GM18517 (cell line): ENCODE measurements around the gene ARID1A.
A peak's percentile ranks its signal among the peaks of the same experiment; 100 is the strongest.

Experiments used
- ATAC-seq: cut with Tn5 transposase; IDR thresholded peaks from one replicate; pipeline ENCODE4 v1.9.1; 2021; ENCODE audit warnings: mild to moderate bottlenecking, moderate library complexity; ENCODE audit not compliant: unreplicated experiment

ARID1A gene

DNA sequence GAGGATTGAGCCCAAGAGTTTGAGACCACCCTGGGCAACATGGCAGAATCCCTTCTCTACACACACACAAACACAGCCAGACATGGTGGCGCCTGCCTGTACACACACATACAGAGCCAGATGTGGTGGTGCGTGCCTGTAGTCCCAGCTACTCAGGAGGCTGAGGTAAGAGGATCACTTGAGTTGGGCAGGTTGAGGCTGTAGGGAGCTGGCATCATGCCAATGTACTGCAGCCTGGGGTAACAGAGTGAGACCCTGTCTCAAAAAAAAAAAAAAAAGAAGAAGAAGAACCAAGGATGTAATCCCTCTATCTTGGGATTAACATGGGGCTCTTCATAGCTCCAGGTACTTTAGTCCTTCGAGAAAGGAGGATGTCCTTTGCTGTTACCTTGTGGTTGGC, 62.5 kb downstream of the ARID1A start:
- no peak for ATAC-seq

DNA sequence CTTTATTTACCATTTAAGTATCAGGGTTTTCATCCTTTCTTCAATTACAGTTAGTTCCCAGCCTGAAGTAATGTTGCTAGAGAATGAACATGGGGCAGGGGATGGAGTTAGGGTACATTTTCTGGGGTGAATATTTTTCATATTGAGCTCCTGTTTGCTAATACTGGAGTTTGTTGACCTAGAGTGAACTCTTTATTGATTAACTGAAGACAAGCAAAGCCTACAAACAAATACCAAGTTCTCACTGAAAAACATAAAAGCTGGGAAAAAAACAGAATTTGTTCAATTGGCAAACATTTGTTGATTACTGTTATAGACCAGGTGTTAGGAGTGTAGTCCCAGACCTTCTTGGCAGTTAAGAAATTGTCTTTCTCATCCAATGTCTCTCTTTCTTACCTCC, 63.7 kb downstream of the ARID1A start:
- ATAC-seq: no peak

DNA sequence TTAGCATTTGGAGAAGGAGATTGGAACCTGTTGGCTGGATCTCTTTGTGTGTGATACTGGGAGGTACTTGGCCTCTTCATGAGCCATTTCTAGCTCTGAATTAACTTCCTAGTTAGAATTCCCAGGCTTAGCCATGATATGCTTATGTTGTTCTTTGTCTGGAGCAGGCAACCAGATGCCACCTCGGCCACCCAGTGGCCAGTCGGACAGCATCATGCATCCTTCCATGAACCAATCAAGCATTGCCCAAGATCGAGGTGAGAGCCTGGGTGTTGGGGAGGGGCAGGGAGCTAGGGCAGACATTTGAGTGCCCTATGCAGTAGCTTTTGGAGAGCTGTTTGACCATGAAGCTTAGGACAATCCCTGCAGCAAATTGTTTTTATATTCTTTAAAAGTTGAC, 65.4 kb downstream of the ARID1A start:
- ATAC-seq: no peak

DNA sequence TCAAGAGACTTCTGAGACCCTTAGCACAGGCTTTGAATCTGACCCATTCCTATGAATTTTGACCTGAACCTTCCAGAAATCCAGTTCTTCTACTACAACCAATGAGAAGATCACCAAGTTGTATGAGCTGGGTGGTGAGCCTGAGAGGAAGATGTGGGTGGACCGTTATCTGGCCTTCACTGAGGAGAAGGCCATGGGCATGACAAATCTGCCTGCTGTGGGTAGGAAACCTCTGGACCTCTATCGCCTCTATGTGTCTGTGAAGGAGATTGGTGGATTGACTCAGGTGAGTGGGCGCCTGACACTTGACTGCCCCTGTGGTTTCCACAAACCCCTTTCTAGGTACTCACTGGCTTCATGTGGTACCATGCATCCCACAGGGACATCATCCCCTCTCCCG, 71.9 kb downstream of the ARID1A start:
- ATAC-seq: no peak

DNA sequence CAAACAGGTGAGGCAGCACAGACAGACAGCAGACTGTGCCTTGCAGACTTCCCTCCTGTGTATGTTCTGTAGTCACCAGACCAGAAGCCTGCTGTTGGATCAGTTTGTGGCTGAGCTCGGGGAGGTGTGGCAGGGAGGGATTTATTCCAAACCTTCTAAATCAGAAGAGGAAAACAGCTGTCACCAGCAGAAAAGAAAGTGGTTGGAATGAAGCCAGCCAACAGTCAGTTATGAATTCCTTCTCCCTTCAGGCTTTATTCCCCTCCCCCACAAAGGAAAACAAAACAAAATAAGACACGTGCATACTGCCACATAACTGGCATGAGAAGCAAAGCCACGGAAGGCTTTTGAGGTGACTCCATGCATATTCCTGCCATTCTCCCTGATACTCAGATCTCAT, 72.9 kb downstream of the ARID1A start:
- ATAC-seq: no peak

DNA sequence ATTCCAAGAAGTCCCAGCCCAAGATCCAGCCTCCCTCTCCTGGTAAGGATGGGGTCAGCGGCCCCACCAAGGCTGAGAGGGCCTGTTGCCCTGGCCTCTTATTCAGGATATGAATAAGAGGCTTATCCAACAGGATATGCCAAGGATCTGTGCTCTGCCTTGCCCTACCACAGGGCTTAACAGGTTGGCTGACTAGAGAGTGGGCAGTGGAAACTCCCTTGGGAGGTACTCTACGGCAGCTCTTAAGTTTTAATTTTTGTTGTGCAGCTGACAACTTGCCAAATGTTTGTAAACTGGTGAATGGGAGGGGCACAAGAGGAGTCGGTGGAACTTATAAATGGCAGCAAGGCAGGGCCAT, 75.4 kb downstream of the ARID1A start:
- no peak for ATAC-seq

DNA sequence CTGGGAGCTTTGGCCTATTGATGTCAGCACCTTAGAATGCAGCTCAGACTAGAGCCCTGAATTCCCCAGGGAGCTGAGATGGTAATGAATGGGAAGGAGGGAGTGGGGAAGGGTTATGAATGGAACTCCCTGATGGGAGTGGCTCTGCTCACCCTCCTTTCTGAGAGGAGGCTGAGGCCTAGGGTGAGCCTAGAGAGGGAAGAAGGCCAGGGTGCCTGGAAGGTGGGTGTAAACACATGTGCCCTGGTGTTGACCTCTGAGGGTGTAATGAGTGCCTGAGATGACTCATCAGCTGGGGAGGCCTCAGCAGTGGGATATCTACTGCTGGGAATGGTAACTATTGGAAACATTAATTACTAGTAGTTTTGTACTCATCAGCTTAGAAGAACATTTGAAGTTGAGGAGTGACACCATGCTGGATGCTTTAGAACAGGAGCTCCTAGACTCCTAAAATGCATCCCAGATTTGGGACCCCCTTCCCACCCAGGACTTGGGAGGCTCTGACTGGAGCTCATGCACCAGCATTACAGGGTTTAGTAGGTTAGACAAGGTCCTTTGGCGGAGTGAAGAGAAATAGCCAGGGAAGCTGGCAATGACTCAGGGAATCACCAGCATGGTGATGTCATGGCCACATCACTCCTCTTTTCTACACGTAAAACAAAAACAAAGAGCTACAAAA, 76.0 kb downstream of the ARID1A start:
- no peak for ATAC-seq

DNA sequence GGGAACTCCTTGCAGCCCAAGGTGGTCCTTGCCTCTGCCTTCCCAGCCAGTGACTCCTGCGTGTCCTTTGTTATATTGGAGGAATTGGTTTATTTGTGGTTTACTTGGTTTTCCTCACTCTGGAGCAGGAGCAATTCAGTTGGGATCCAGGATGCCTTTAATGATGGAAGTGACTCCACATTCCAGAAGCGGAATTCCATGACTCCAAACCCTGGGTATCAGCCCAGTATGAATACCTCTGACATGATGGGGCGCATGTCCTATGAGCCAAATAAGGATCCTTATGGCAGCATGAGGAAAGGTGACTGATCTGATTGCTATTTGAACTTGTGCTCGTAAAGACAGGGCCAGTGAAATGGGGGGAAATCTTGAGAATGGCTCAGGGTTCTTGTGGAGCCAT, 76.9 kb downstream of the ARID1A start:
- ATAC-seq: no peak

DNA sequence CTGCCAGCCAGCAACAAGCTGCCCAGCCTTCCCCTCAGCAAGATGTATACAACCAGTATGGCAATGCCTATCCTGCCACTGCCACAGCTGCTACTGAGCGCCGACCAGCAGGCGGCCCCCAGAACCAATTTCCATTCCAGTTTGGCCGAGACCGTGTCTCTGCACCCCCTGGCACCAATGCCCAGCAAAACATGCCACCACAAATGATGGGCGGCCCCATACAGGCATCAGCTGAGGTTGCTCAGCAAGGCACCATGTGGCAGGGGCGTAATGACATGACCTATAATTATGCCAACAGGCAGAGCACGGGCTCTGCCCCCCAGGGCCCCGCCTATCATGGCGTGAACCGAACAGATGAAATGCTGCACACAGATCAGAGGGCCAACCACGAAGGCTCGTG, 78.6 kb downstream of the ARID1A start:
- ATAC-seq: no peak

DNA sequence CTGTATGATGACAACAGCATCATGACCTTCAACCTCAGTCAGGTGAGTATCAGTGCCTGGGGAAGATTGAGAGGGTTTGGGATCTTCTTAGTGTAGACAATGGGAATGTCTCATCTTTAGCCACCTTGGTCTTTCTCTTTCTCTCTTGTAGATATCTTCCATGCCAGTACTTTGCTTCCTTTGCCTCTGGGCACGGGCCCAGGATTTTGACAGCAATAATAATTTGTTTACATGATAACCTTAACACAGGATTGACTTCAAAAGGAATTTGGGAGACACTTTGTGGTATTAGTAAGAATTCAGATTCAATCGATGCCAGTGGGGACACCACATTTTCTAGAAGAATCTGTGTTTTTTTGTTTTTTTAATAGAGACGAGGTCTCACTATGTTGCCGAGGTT, 79.9 kb downstream of the ARID1A start:
- no peak for ATAC-seq

DNA sequence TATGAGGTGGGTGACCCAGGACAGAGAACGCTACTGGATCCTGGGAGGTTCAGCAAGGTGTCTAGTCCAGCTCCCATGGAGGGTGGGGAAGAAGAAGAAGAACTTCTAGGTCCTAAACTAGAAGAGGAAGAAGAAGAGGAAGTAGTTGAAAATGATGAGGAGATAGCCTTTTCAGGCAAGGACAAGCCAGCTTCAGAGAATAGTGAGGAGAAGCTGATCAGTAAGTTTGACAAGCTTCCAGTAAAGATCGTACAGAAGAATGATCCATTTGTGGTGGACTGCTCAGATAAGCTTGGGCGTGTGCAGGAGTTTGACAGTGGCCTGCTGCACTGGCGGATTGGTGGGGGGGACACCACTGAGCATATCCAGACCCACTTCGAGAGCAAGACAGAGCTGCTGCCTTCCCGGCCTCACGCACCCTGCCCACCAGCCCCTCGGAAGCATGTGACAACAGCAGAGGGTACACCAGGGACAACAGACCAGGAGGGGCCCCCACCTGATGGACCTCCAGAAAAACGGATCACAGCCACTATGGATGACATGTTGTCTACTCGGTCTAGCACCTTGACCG, 83.4 kb downstream of the ARID1A start:
- no peak for ATAC-seq

DNA sequence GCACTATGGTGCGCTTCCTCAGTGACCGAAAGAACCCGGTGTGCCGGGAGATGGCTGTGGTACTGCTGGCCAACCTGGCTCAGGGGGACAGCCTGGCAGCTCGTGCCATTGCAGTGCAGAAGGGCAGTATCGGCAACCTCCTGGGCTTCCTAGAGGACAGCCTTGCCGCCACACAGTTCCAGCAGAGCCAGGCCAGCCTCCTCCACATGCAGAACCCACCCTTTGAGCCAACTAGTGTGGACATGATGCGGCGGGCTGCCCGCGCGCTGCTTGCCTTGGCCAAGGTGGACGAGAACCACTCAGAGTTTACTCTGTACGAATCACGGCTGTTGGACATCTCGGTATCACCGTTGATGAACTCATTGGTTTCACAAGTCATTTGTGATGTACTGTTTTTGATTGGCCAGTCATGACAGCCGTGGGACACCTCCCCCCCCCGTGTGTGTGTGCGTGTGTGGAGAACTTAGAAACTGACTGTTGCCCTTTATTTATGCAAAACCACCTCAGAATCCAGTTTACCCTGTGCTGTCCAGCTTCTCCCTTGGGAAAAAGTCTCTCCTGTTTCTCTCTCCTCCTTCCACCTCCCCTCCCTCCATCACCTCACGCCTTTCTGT, 84.6 kb downstream of the ARID1A start:
- no peak for ATAC-seq

DNA sequence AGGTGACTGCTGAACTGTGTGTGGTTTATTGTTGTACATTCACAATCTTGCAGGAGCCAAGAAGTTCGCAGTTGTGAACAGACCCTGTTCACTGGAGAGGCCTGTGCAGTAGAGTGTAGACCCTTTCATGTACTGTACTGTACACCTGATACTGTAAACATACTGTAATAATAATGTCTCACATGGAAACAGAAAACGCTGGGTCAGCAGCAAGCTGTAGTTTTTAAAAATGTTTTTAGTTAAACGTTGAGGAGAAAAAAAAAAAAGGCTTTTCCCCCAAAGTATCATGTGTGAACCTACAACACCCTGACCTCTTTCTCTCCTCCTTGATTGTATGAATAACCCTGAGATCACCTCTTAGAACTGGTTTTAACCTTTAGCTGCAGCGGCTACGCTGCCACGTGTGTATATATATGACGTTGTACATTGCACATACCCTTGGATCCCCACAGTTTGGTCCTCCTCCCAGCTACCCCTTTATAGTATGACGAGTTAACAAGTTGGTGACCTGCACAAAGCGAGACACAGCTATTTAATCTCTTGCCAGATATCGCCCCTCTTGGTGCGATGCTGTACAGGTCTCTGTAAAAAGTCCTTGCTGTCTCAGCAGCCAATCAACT, 85.5 kb downstream of the ARID1A start:
- no peak for ATAC-seq

DNA sequence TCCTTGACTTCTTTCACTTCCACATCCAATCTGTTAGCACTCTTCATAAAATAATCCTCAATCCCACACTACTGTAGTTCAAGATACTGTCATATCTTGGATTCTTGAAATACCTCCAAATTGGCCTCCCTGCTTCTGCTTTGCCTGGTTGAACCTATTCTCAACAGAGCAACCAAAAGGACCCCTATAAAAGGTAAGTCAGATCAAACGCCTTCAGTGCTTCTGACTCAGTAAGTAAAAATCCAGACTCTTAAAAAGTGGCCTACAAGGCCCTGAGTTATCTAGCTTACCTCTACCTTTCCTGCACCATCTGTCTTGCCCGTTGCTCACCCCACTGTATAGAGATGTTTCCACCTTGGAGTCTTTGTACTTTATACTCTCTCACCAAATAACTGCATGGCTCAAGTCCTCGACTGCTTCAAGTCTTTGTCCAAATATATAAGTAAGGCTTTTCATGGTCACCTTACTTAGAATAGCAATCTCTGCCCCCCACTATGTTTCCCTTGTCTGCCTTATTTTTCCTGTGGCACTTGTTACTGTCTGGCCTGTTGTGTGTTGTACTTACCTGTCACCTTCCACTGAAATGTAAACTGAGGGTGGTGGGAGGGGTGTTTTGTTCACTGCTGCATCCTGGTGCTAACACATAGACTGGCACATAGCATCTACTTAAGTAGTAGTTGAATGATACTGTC, 86.9 kb downstream of the ARID1A start:
- no peak for ATAC-seq

DNA sequence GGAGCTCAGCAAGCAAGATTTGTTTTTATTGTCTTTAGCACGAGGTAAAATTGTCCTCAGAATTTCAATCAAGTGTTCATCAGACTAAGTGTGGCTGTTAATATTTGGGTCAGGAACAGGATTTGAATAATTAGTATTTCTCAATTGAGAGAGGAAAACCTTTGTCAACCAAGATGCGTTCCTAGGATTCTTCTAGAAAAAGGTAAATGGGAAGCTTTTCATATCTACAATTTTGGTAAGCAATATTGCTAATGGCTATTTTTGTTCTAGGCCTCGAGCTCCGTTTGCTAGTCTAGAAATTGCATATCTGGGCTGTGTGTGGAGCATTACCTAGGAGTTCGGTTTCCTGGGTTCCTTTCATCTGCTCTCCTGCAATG, 87.8 kb downstream of the ARID1A start:
- no peak for ATAC-seq

DNA sequence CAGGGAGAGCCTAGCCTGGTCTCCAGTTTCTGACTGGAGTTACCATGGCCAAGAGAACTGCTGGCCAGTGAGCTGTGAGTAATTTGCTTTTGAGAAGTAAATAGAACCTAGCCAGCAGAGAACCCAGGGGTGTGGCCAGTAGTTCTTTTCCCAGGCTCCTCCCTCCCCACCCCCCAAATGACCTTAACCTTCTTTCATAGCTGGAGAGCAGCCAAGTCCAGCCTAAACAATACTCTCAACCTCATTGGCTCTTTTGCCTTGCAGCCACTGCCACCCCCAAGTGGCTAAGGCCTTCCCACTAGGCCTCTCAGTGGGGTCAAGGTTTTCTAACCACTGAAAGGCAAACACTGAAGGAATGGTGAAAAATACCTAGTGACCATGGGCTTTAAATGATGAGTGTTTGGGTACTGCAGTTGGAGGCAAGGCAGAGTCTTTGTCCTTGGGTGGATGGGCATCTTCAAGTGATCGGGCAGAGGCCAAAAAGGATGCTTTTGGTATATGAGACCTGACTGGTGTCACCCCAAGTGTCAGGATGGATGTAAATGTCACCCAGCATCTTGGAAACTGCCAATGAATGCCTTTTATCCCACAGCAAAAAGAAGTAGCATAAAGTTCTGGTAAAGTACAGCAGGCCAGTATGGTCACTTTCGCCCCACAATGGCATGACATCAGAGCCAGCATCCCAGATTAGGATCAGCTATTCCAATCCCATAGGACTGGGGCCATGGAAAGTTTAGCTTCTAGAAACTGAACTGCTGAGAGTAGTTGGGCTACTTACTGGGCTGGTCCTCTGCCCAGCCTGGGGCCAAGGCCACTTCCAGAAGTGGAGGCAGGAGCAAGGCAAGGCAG, 88.4 kb downstream of the ARID1A start:
- no peak for ATAC-seq

DNA sequence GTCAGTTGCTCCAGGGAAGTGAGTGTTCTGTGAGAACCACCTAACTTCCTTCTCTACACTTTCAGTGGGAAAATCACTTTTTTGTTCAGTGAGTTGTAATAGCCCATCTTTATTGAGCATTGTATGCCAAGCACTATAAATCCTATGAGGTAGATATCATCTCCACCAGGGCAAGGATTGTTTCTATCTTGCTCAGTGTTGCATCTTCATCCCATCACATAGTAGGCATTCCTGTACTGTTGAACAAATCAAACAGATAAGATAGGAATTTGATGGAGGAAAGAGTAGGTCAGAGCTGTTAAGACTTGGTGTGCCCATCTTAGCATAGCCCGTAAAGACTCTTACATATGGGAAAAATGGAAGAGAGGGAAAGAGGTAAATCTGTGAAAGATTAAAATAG, 89.1 kb downstream of the ARID1A start:
- ATAC-seq: no peak

DNA sequence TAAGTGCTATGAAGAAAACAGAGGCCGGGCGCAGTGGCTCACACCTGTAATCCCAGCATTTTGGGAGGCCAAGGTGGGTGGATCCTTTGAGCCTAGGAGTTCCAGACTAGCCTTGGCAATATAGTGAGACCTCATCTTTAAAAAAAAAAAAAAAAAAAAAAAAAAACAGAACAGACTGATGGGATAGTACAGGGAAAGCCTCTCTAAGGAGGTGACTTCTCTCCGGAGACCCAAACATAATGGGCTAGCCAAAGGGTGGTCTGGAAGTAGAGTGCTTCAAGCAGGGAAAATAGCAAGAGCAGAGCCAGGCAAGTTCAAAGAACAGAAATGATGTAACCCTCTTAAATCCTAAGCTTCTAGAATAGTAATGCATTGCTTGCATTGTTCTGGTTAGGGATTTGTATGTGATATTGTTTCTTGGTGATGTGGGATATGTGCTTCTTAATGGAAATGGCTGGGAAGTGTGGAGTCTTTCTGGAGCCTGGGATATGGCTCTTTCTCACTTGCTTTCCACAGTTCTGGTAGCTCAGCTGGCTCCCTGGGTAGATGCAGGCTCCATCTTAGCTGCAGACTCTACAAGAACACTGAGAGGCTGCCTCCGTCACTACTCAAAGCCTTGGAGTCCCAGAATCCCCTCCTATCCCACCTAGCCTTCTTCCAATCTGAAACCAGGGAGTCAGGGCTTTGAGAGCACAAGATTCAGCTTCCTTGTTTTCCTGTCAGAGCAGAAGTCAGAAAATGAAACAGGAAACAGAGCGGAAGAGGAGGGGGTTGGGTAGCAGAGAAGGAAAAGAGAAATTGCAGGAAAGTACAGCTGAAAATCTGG, 90.0 kb downstream of the ARID1A start:
- ATAC-seq: no peak

DNA sequence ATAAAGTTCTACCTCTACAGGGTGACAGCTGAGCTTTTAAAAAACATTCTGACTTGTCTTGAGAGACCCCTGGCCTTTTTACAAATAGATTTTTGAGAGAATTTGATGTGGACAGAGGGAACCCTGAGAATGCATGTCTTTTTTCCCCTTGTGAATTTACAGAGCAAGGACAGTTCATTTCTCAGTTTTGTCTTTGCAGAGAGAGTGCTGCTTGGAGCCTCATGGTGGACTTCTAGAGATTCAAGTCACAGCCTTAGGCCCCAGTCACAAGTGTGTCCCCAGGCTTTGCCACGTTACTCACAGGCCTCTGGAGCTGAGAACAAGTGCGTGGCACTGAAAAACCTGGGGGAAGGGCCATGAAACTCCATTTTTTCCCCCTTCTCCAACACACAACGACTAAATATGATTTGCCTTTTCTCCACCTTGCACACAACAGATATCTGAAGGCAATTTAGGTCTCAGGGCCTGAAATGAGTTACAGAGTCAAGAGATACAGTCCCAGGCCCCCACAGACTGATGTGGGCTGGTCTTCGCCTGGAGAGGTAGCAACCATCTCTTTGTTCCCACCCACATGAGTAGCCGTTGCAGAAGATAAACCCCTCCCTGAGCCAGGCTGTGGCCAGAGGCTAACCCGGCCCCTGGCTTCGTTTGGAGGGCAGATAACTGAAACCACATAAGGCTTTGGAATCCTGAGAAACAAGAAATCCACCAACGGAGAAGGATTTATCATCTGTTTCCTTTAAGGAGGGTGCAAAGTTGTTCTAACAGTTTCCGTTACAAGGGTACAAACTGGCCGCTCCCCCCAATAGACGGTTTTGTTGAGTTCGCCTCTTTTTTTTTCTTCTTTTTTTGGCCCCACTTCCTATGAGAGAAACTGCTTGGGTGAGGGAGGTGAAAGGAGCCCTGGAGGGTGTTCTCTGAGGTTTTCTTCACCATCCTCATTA, 90.9 kb downstream of the ARID1A start:
- ATAC-seq: peak; percentile 17
